ENCODE measurements around the gene TUBB6. TPM values are rescaled to one million over a fixed set of nuclear protein-coding genes. Genes with fewer than 3 reads are reported as not detected.

TUBB6 gene
- total and polyA plus RNA-seq, 8 donors, result 55.6 to 140 (median 83.1) TPM

- intact Hi-C loops (cut with DNase I), result no loop called here
- Histone ChIP-seq H3K27ac (no peak overlapping the region), H3K4me3 (no peak overlapping the region), H3K4me1 (peaks cover 0 to 14% of the 10 kb centered on the region in 2 donors), H3K27me3 (no peaks in the 10 kb centered on the region), H3K36me3 (peaks cover 0 to 83% of the 10 kb centered on the region in 2 donors), H3K9me3 (no peaks in the 10 kb centered on the region)
- no peak for TF ChIP-seq CTCF (IDR thresholded peaks at IDR 0.05)
- ATAC-seq, result no peak
- DNase-seq, result no peak
Measured at GRCh38 chr18:12318857-12319256, 10.8 kb downstream of the TUBB6 start.

DNA sequence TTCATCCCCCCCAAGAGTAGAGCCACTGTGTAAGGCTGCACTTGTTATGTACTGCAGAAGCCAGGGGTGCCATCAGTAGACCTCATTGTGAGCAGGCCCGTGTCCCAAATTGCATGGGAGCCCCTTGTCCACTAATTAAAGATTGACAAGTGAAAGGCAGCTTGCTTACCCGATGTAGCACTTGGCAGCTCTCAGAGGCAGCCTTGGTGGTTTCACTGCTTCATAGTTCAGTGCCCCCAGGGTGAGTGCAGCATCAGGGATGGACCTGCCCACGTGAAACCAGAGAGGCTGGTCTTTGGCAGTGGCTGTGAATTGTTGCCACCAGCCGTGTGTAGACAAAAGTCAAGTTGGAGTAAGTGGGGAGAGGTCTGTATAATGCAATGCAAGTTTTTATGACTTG is 13.3 kb downstream of the TUBB6 start:
- Histone ChIP-seq H3K9me3 (no peaks in the 10 kb centered on the region), H3K36me3 (peaks cover 8 to 89% of the 10 kb centered on the region in 2 donors), H3K4me3 (no peak overlapping the region), H3K4me1 (peaks cover 0 to 10% of the 10 kb centered on the region in 2 donors), H3K27ac (no peak overlapping the region), H3K27me3 (no peaks in the 10 kb centered on the region)
- ATAC-seq, result no peak
- DNase-seq, result no peak
- no peak for TF ChIP-seq CTCF (IDR thresholded peaks at IDR 0.05)
- intact Hi-C loops (cut with DNase I), result no loop called here

GRCh38 chr18:12324991-12325725 is 17.1 kb downstream of the TUBB6 start:
- Histone ChIP-seq H3K27me3 (no peaks in the 10 kb centered on the region), H3K4me1 (no peaks in the 10 kb centered on the region), H3K4me3 (no peak overlapping the region), H3K9me3 (no peaks in the 10 kb centered on the region), H3K27ac (no peak overlapping the region), H3K36me3 (peaks cover 8 to 100% of the 10 kb centered on the region in 2 donors)
- DNase-seq (no peak), ATAC-seq (no peak)
- no peak for TF ChIP-seq CTCF (IDR thresholded peaks at IDR 0.05)
- intact Hi-C loops (cut with DNase I), result no loop called here

DNA sequence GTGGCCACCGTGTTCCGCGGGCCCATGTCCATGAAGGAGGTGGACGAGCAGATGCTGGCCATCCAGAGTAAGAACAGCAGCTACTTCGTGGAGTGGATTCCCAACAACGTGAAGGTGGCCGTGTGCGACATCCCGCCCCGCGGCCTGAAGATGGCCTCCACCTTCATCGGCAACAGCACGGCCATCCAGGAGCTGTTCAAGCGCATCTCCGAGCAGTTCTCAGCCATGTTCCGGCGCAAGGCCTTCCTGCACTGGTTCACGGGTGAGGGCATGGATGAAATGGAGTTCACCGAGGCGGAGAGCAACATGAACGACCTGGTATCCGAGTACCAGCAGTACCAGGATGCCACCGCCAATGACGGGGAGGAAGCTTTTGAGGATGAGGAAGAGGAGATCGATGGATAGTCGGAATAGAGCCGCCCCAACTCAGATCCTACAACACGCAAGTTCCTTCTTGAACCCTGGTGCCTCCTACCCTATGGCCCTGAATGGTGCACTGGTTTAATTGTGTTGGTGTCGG is 17.7 kb downstream of the TUBB6 start:
- Histone ChIP-seq H3K36me3 (peaks cover 8 to 97% of the 10 kb centered on the region in 2 donors), H3K9me3 (no peaks in the 10 kb centered on the region), H3K27ac (no peak overlapping the region), H3K4me1 (no peaks in the 10 kb centered on the region), H3K4me3 (no peak overlapping the region), H3K27me3 (no peaks in the 10 kb centered on the region)
- ATAC-seq, result no peak
- no peak for TF ChIP-seq CTCF (IDR thresholded peaks at IDR 0.05)
- no peak for DNase-seq
- intact Hi-C loops (cut with DNase I), result no loop called here

DNA sequence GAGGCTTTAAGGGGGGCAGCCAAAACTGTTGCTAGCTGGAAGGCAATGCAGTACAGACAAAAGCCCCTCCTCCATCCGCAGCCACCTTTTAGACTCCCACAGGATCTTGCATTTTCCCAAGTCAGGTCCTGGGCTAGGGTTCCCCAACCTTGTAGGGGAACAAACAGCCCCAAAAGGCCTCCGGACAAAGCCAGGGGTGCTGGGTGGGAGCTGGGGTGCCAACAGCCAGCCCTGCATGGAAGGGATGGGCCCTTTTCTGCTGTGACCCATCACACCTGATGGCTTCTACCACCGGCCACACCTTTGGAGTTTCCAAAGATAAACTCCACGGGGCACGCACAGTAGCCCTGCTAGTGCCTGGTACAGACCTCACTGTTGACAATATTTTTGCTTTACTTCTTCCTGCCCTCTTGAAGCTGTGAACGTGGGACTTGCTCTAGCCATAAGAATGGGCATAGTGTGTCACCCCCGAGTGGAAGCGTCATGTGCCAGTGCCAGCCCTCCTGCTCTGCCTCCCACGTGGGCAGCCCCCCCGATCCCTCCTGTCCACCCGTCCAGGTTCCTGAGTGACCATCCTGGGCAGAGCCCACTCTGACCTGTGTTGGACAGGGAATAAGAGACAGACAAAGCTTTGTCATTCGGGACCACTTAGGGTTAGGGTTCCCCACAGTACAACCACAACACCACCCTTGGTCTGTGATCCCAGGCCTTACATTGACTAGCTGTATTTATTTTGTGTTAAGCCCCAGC is 18.8 kb downstream of the TUBB6 start:
- no peak for TF ChIP-seq CTCF (IDR thresholded peaks at IDR 0.05)
- H3K27ac ChIP-seq, result no peak overlapping the region
- ATAC-seq (no peak), DNase-seq (no peak)
- H3K4me3 ChIP-seq, result no peak overlapping the region
- H3K4me1 ChIP-seq, result no peaks in the 10 kb centered on the region
- intact Hi-C loops (cut with DNase I), result no loop called here
- no peaks in the 10 kb centered on the region for H3K27me3 ChIP-seq
- no peaks in the 10 kb centered on the region for H3K9me3 ChIP-seq
- peaks cover 8 to 91% of the 10 kb centered on the region in 2 donors for H3K36me3 ChIP-seq
